ENCODE measurements around the gene OR2J1. TPM values are rescaled to one million over a fixed set of nuclear protein-coding genes. Genes with fewer than 3 reads are reported as not detected.
"Not testable (repeated sequence)": the region's sequence is repeated elsewhere in the genome, so short reads cannot be mapped to it uniquely, and the experiment has no call there.

The OR2J1 gene
- polyA plus RNA-seq, 1 of the 3 experiments (the other 2 are of a cell fraction): not detected

DNA sequence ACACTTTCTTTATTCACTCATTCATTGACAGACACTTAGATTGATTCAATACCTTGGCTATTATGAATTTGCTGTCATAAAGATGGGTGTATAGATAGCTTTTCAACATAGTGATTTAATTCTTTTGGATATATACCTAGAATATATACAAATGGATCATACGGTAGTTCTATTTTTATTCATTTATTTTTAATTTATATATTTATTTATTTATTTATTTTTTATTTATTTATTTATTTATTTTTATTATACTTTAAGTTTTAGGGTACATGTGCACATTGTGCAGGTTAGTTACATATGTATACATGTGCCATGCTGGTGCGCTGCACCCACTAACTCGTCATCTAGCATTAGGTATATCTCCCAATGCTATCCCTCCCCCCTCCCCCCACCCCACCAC lies 15.7 kb downstream of the OR2J1 start:
- H2AFZ ChIP-seq (ENCODE audit: low read depth); H3K4me1 ChIP-seq (ENCODE audit: control insufficient read depth in 1 of 2, insufficient read depth in 2 of 2, low read depth in 1 of 2, low read length in 1 of 2); POLR2A ChIA-PET; H3K36me3 ChIP-seq (replicated peaks in 1 of 2; ENCODE audit: control insufficient read depth in 1 of 2, insufficient read depth in 2 of 2, low read length in 1 of 2); H3K9ac ChIP-seq; H3K4me2 ChIP-seq; H3F3A ChIP-seq (replicated peaks; ENCODE audit: insufficient read depth); H4K20me1 ChIP-seq (ENCODE audit: insufficient read depth); H3K9me2 ChIP-seq; H3K27ac ChIP-seq (ENCODE audit: low read depth in 2 of 2, low read length in 1 of 2); CTCF ChIA-PET; H3K4me3 ChIP-seq (ENCODE audit: low read depth in 2 of 2, low read length in 1 of 2); H3K9me3 ChIP-seq; DNase-seq; H3K79me2 ChIP-seq (ENCODE audit: insufficient read depth); H3K27me3 ChIP-seq (ENCODE audit: insufficient read depth): not testable (repeated sequence)
- 4% methylated on average over 1 of the region's 3 CpGs for WGBS (ENCODE audit: low lambda C conversion rate)

DNA sequence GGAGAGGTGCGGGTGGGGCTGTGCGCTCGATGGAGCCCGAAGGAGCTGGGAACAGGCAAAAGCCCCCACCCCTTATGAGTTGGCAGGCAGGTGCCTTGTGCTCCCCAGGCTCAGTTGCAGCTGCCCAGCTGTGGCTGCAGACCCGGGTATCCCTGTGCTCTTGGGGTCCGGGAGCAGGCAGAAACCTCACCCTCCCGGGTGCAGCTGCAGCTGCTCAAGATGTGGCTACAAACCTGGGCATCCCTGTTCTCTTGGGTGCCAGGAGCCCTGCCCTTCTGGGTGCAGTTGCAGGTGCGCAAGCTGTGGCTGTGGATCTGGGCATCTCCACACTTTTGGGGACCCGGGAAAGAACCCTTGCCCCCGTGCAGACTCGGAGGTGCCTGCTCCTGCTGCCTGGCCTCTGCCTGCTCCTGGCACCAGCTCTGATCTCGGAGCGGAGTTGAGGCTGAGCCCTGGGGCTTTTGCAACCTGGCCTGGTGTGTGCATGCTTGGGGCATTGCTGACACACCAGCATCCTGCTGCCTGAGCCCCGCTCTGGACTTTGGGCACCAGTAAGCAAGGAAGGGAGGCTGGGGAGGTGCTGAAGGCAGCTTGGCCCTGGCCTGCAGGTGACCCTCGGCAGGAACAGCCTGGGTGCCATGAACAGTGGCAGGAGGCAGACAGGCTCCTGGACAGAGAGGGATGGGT lies 30.2 kb downstream of the OR2J1 start:
- Histone ChIP-seq H3K9me3 (no peaks in the 10 kb centered on the region), H3K9ac (no peak overlapping the region)

More for the DNA sequence above, 30.2 kb downstream of the OR2J1 start:
- no peak for TF ChIP-seq JUND (IDR thresholded peaks at IDR 0.05)
- TF ChIP-seq RCOR1 (IDR thresholded peaks at IDR 0.05; ENCODE audit: low read length): no peak
- no peak for TF ChIP-seq ZBTB33 (IDR thresholded peaks at IDR 0.05; ENCODE audit: borderline replicate concordance, low read depth)
- no peak for TF ChIP-seq GABPA (IDR thresholded peaks at IDR 0.05; ENCODE audit: low read depth)
- TF ChIP-seq POLR2AphosphoS5 (IDR thresholded peaks at IDR 0.05; ENCODE audit: low read depth, low read length): no peak
- TF ChIP-seq RFX5 (IDR thresholded peaks at IDR 0.05; ENCODE audit: low read length): no peak
- no peak for TF ChIP-seq MEF2A (IDR thresholded peaks at IDR 0.05; ENCODE audit: borderline replicate concordance, low read depth)
- no peak for TF ChIP-seq CTCF (IDR thresholded peaks at IDR 0.05)
- TF ChIP-seq EZH2phosphoT487 (IDR thresholded peaks at IDR 0.05; ENCODE audit: borderline replicate concordance, low read depth): no peak
- TF ChIP-seq, protein P1, sequence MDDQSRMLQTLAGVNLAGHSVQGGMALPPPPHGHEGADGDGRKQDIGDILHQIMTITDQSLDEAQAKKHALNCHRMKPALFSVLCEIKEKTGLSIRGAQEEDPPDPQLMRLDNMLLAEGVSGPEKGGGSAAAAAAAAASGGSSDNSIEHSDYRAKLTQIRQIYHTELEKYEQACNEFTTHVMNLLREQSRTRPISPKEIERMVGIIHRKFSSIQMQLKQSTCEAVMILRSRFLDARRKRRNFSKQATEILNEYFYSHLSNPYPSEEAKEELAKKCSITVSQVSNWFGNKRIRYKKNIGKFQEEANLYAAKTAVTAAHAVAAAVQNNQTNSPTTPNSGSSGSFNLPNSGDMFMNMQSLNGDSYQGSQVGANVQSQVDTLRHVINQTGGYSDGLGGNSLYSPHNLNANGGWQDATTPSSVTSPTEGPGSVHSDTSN (IDR thresholded peaks at IDR 0.05): no peak
- no peak for TF ChIP-seq FOXM1 (IDR thresholded peaks at IDR 0.05; ENCODE audit: low read depth)
- no peak for TF ChIP-seq YY1 (IDR thresholded peaks at IDR 0.05; ENCODE audit: low read depth)
- TF ChIP-seq GATA2 (CRISPR knock-in tag; IDR thresholded peaks at IDR 0.05): no peak
- TF ChIP-seq FOSL2 (IDR thresholded peaks at IDR 0.05; ENCODE audit: borderline replicate concordance, low read depth): no peak
- ChIA-PET POLR2A (no interaction called here), CTCF (no interaction called here)
- no peak overlapping the region for H3K4me2 ChIP-seq
- no peaks in the 10 kb centered on the region for H3K79me2 ChIP-seq (ENCODE audit: insufficient read depth)
- H4K20me1 ChIP-seq (ENCODE audit: insufficient read depth): no peaks in the 10 kb centered on the region
- WGBS (ENCODE audit: low lambda C conversion rate): 0% methylated on average over 2 of the region's 15 CpGs
- H3F3A ChIP-seq (replicated peaks; ENCODE audit: insufficient read depth): no peaks in the 10 kb centered on the region
- H3K4me3 ChIP-seq (ENCODE audit: low read depth in 2 of 2, low read length in 1 of 2): no peak overlapping the region
- no peak for DNase-seq
- H2AFZ ChIP-seq (ENCODE audit: low read depth): no peak overlapping the region
- H3K27ac ChIP-seq (ENCODE audit: low read depth in 2 of 2, low read length in 1 of 2): no peak overlapping the region
- no peaks in the 10 kb centered on the region for H3K9me2 ChIP-seq
- no peaks in the 10 kb centered on the region for H3K4me1 ChIP-seq (ENCODE audit: control insufficient read depth in 1 of 2, insufficient read depth in 2 of 2, low read depth in 1 of 2, low read length in 1 of 2)
- H3K36me3 ChIP-seq (replicated peaks in 1 of 2; ENCODE audit: control insufficient read depth in 1 of 2, insufficient read depth in 2 of 2, low read length in 1 of 2): no peaks in the 10 kb centered on the region
- H3K27me3 ChIP-seq (ENCODE audit: insufficient read depth): no peaks in the 10 kb centered on the region; the same call in 1 of the 2 replicates

Measured in SK-N-SH (cell line).